DMS153 treated with DMSO at 0.1 percent for 48 hours (cell line): Measurements from ENCODE around the gene ASPSCR1.

ENCODE experiments used
- DNase-seq: peaks from one replicate; lab custom pipeline; 2025; ENCODE audit not compliant: unreplicated experiment; lab: John Stamatoyannopoulos, UW

Gene ASPSCR1

GRCh38 chr17:82022310-82022980 lies 45.0 kb downstream of the ASPSCR1 start, which contains the start of gene CENPX:
CENPX (minus strand) TSS chr17:82022878; CDS start chr17:82022861, 17 bp downstream.
- DNase-seq = no peak

GRCh38 chr17:82022981-82023446 lies 45.6 kb downstream of the ASPSCR1 start, which contains the start of gene LRRC45:
LRRC45 (plus strand) TSS chr17:82023305; CDS start chr17:82023644, 339 bp downstream.
- DNase-seq = peak; percentile 98

DNA sequence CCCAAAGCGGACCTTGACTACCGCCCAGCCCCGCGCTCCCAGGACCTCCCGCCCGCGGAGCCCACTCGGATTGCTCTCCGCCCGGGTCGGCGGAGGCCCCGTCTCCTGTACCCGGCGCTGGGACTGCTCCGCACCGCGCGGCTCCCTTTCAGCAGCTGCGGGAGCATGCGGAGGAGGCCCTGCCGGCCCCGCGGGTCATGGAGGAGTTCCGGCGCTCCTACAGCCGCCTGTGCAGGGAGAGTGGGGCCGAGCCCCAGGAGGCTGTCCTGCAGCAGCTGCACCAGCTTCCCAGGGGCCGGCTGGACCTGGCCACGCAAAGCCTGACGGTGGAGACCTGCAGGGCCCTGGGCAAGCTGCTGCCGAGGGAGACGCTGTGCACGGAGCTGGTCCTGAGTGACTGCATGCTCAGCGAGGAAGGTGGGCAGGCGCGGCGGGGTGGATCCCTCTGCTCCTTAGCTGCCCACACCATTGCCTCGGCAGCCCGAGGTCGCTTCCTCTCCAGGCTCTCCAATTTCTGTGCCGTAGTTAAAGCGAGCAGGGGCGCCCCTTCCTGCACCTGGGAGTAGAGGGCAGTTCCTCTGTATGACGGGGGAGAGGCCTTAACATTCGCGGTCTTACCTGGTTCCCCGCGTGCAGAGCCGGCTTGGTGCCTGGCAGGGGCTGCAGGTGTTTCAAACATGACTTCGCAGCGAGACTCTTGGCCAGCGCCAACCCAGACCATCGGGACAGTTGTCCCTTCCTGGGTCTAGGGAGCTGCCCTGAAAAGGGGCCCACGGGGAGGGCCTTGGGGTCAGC lies 46.2 kb downstream of the ASPSCR1 start:
- peak; percentile 1 for DNase-seq

DNA sequence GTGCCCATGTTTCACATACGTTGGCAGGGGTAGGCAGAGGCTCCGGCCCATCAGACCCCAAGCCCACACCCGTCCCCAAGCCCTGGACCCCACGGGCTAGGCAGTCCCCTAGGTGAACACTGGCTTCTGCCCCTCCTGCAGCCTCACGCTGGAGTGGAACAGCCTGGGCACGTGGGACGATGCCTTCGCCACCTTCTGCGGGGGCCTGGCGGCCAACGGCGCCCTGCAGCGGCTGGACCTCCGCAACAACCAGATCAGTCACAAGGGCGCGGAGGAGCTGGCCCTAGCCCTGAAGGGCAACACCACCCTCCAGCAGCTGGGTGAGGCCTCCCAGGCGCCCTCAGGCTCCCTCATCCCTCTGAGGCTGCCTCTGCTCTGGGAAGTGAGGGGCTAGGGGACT lies 47.4 kb downstream of the ASPSCR1 start:
- DNase-seq = no peak

DNA sequence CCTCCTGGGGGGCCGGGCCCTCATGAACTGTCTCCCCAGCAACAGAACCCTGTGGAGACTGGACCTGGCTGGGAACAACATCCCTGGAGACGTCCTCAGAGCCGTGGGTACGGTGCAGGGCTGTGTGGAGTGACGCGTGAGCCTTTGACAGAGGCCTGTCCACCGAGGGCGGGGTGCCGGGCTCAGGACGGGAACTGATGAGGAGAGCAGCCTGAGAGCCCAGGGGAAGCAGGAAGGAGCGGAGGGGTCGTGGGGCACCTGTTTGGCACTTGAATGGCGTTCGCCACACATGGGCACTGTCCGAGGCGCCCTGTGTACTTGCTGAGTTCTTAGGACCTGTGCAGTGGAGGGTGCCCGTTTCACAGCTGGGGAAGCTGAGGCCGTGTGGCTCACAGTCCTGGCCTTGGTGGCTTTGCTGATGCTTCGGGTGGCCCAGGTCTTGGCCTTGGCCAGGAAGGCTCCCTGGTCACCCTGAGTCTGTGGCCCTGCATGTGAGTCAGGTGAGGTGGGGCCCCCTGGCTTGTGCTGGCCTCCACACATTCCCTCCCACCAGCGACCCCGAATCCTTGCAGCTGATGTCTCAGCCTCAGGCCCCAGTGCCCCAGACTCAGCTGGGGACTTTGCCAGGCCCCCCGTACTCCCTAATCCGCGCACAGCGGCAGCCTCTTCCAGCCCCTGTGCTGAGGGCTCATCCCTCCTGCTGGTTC lies 48.1 kb downstream of the ASPSCR1 start:
- no peak for DNase-seq

DNA sequence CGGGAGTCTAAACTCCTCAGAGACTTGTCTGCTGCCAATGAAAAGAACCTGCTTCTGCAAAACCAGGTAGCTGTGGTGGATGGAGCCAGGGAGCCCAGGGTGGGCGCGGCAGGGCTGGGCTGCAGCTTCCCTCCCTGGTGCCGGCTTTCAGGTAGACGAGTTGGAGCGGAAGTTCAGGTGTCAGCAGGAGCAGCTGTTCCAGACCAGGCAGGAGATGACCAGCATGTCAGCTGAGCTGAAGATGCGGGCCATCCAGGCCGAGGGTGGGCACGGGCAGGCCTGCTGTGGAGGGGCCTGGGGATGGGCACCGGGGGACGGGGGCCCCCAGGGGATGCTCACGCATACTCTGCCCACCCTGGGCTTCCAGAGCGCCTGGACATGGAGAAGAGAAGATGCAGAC lies 50.8 kb downstream of the ASPSCR1 start:
- DNase-seq = no peak

GRCh38 chr17:82028966-82029365 lies 51.5 kb downstream of the ASPSCR1 start:
- DNase-seq = no peak

DNA sequence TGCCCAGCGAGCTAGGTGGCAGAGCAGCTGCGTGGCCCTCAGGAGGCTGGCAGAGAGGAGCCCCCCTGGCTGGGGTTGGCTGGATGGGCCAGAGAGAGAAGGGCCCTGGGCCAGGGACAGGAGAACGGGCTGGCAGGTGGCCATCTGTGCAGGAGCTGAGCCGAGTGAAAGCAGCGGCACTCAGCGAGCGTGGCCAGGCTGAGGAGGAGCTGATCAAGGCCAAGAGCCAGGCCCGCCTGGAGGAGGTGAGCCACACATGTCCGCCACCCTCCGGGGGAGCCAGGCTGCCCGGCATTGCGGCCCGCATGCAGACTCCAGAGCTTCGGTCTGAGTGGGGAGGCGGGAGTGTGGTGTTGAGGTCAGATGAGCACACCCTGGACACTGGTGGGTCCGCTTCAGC lies 52.0 kb downstream of the ASPSCR1 start:
- no peak for DNase-seq

GRCh38 chr17:82029990-82030469 lies 52.6 kb downstream of the ASPSCR1 start:
- DNase-seq = no peak

DNA sequence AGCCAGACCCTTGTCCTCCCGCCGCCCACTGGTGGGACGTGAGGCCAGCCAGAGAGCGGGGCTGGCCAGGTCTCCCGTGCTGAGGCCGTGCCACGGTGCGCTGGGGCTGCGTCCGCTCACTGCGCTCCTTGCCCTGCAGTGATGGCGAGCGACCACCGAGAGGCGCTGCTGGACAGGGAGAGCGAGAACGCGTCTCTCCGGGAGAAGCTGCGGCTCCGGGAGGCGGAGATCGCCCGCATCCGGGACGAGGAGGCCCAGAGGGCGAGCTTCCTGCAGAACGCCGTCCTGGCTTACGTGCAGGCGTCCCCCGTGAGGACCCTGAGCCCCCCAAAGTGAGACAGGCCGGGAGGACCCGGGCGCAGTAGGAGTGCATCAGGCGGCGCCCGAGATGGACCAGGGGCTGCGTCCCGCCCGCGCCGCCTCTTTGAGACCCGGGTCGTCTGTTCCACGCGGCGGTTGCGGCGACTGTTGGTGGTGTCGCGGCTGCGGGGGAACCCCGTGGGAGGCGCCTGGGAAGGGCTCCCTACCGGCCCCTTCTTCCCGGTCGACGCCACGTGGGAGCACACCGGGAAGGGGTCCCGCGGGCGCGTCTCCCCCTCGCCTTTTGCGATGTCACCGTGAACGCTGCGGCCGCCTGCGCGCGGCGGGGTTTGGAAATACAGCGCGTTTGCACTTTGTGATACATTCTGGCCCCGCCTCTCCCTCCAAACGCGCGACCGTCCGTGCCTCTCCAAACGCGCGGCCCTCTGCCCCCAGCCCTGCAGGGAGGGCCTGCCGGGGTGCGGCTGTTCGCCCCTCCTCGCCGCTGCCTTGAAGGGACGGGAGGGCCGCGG lies 53.3 kb downstream of the ASPSCR1 start:
- peak; percentile 48 for DNase-seq

GRCh38 chr17:82031303-82031884 lies 54.0 kb downstream of the ASPSCR1 start, which contains the start of gene RAC3:
RAC3 (plus strand) TSS chr17:82031678; CDS start chr17:82031762, 84 bp downstream.
- peak; percentile 11 for DNase-seq

- DNase-seq = peak; percentile 7
Measured at GRCh38 chr17:82031885-82032627, 54.6 kb downstream of the ASPSCR1 start.

DNA sequence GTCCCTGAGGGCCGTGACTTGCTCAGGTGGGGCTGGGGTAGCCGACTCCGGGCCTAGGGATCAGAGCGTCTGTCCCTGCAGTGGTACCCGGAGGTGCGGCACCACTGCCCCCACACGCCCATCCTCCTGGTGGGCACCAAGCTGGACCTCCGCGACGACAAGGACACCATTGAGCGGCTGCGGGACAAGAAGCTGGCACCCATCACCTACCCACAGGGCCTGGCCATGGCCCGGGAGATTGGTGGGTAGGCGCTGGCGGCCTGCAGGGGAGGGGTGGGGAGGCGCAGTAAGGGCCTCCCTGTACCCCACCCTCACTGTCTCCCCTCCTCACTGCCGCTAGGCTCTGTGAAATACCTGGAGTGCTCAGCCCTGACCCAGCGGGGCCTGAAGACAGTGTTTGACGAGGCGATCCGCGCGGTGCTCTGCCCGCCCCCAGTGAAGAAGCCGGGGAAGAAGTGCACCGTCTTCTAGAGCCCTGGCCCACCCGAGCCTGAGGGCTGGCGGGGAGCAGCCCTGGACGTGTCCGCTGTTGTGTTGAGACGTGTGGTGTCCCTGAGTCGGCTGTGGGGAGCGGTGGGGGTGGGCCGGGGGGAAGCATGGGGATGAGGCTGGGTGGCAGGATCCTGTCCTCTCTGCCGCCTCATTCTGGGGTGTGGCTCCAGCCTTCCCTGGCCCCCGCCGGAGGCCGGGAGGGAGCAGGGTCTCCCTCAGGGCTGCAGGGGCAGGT lies 56.1 kb downstream of the ASPSCR1 start:
- DNase-seq = no peak

GRCh38 chr17:82034371-82035011 lies 57.1 kb downstream of the ASPSCR1 start:
- DNase-seq = no peak

DNA sequence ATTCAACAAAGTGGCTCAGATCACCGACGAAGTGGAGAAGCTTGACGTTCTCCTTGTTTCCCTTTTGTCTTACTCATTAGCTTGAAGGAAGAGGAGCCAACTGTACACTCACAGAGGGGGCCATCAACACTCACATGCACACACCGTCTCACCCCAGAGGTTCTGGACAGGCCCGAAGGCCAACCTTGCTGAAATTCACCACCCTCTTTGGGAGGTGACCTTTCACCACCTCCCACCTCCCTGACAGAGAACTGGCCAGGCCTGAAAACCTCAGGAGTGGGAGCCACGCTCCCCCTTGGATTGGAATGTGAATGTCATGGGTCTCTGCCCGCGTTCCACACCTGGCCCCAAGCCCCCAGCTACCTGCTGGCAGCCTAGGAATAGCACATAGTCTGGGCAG lies 58.1 kb downstream of the ASPSCR1 start:
- no peak for DNase-seq

GRCh38 chr17:82035956-82036633 lies 58.7 kb downstream of the ASPSCR1 start:
- no peak for DNase-seq

- DNase-seq = no peak
Measured at GRCh38 chr17:82036634-82037091, 59.2 kb downstream of the ASPSCR1 start.
